DND-41 (cell line): ENCODE measurements around the gene VPS11.
A peak's percentile ranks its signal among the peaks of the same experiment; 100 is the strongest.

Experiments used
- ATAC-seq: fragments of 200-7000 bp; cut with Tn5 transposase; 3 replicates; pipeline ENCODE4 v1.9.1; 2021; ENCODE audit warnings: low read depth; ENCODE audit not compliant: insufficient read depth
- DNase-seq: peaks from one replicate; pipeline ENCODE4 v3.0.0-alpha.2; 2020
- H2AFZ ChIP-seq: 2 replicates; pipeline ENCODE4 v1.6.0; 2012; ENCODE audit warnings: low read depth, low read length
- H3K27ac ChIP-seq: 2 replicates; pipeline ENCODE4 v1.5.1; 2012; ENCODE audit warnings: low read length, inconsistent platforms
- H3K27me3 ChIP-seq: fragments of 200-600 bp; sonication (generic); 2 replicates; pipeline ENCODE4 v1.6.0; 2012; ENCODE audit warnings: low read length, mild to moderate bottlenecking, inconsistent platforms; ENCODE audit not compliant: insufficient read depth, poor library complexity
- H3K36me3 ChIP-seq: 2 replicates; pipeline ENCODE4 v1.5.1; 2012; ENCODE audit warnings: low read length, inconsistent platforms; ENCODE audit not compliant: insufficient read depth
- H3K4me1 ChIP-seq: 2 replicates; pipeline ENCODE4 v1.5.1; 2012; ENCODE audit warnings: mild to moderate bottlenecking, low read length; ENCODE audit not compliant: insufficient read depth
- H3K4me2 ChIP-seq: 2 replicates; pipeline ENCODE4 v1.6.0; 2012; ENCODE audit warnings: mild to moderate bottlenecking, moderate library complexity, low read length, inconsistent platforms; ENCODE audit not compliant: insufficient read depth
- H3K4me3 ChIP-seq, 2 experiments: fragments of 200-600 bp in 1 of 2; shearing (Covaris generic) in 1 of 2; 2 replicates each; pipeline ENCODE4 v1.5.1; 2012 to 2016; ENCODE audit warnings: inconsistent platforms in 2 of 2, low read length in 2 of 2, mild to moderate bottlenecking in 2 of 2, low read depth in 1 of 2, moderate library complexity in 1 of 2
- H3K79me2 ChIP-seq: 2 replicates; pipeline ENCODE4 v1.6.0; 2012; ENCODE audit warnings: low read length, inconsistent platforms; ENCODE audit not compliant: insufficient read depth
- H3K9ac ChIP-seq: 2 replicates; pipeline ENCODE4 v1.6.0; 2012; ENCODE audit warnings: low read depth, mild to moderate bottlenecking, inconsistent platforms, low read length, moderate library complexity
- H3K9me3 ChIP-seq: 2 replicates; pipeline ENCODE4 v1.5.1; 2012; ENCODE audit warnings: low read length, moderate library complexity, mild to moderate bottlenecking, inconsistent platforms; ENCODE audit not compliant: insufficient read depth, severe bottlenecking
- H4K20me1 ChIP-seq: 2 replicates; pipeline ENCODE4 v1.6.0; 2012; ENCODE audit warnings: low read length; ENCODE audit not compliant: insufficient read depth
- EZH2 ChIP-seq: IDR thresholded peaks from 3 replicates; pipeline ENCODE4 v1.6.1; 2012; ENCODE audit warnings: borderline replicate concordance, low read depth, mild to moderate bottlenecking, moderate library complexity, low read length, inconsistent platforms; ENCODE audit not compliant: severe bottlenecking
- TF ChIP-seq, protein P1 (sequence below): IDR thresholded peaks from 2 replicates; pipeline ENCODE4 v1.5.1; 2012; ENCODE audit warnings: borderline replicate concordance, low read length, moderate library complexity, mild to moderate bottlenecking; ENCODE audit not compliant: poor library complexity, severe bottlenecking; ENCODE audit errors: extremely low read depth

VPS11 gene

GRCh38 chr11:119047205-119047604 lies 20.4 kb upstream of the VPS11 start:
- no peak overlapping the region for H3K4me2 ChIP-seq
- no peak overlapping the region for H3K9ac ChIP-seq
- H3K36me3 ChIP-seq = peaks cover 77% of the 10 kb centered on the region
- H3K4me1 ChIP-seq = no peaks in the 10 kb centered on the region
- ATAC-seq (no peak), DNase-seq (no peak)
- no peak overlapping the region for H3K27ac ChIP-seq
- no peaks in the 10 kb centered on the region for H3K9me3 ChIP-seq
- 0 out of 2 replicates have a peak, but pooled peaks cover under 1% of the 10 kb centered on the region for H4K20me1 ChIP-seq
- no peaks in the 10 kb centered on the region for H3K27me3 ChIP-seq
- H3K79me2 ChIP-seq = no peaks in the 10 kb centered on the region
- no peak overlapping the region for H3K4me3 ChIP-seq
- no peak overlapping the region for H2AFZ ChIP-seq
- no peak for TF ChIP-seq EZH2
- TF ChIP-seq, protein P1, sequence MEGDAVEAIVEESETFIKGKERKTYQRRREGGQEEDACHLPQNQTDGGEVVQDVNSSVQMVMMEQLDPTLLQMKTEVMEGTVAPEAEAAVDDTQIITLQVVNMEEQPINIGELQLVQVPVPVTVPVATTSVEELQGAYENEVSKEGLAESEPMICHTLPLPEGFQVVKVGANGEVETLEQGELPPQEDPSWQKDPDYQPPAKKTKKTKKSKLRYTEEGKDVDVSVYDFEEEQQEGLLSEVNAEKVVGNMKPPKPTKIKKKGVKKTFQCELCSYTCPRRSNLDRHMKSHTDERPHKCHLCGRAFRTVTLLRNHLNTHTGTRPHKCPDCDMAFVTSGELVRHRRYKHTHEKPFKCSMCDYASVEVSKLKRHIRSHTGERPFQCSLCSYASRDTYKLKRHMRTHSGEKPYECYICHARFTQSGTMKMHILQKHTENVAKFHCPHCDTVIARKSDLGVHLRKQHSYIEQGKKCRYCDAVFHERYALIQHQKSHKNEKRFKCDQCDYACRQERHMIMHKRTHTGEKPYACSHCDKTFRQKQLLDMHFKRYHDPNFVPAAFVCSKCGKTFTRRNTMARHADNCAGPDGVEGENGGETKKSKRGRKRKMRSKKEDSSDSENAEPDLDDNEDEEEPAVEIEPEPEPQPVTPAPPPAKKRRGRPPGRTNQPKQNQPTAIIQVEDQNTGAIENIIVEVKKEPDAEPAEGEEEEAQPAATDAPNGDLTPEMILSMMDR = no peak

GRCh38 chr11:119048644-119049043 lies 19.0 kb upstream of the VPS11 start:
- Histone ChIP-seq H4K20me1 (0 out of 2 replicates have a peak, but pooled peaks cover 3% of the 10 kb centered on the region), H3K79me2 (peaks cover 5% of the 10 kb centered on the region; the same call in 1 of the 2 replicates), H3K4me1 (no peaks in the 10 kb centered on the region), H2AFZ (no peak overlapping the region), H3K9ac (no peak overlapping the region), H3K4me2 (no peak overlapping the region), H3K27me3 (no peaks in the 10 kb centered on the region), H3K36me3 (peaks cover 91% of the 10 kb centered on the region), H3K4me3 (no peak overlapping the region), H3K27ac (no peak overlapping the region), H3K9me3 (no peaks in the 10 kb centered on the region)
- ATAC-seq (peak; percentile 45; the same call in 2 of the 3 replicates), DNase-seq (no peak)
- TF ChIP-seq, protein P1 = no peak
- TF ChIP-seq EZH2 = no peak

- ATAC-seq (no peak), DNase-seq (no peak)
- Histone ChIP-seq H3K27me3 (no peaks in the 10 kb centered on the region), H4K20me1 (0 out of 2 replicates have a peak, but pooled peaks cover 3% of the 10 kb centered on the region), H3K79me2 (peaks cover 8% of the 10 kb centered on the region; the same call in 1 of the 2 replicates), H3K9me3 (no peaks in the 10 kb centered on the region), H3K9ac (no peak overlapping the region), H3K27ac (no peak overlapping the region), H3K4me1 (no peaks in the 10 kb centered on the region), H3K4me2 (no peak overlapping the region), H2AFZ (no peak overlapping the region), H3K36me3 (peaks cover 95% of the 10 kb centered on the region), H3K4me3 (no peak overlapping the region)
- TF ChIP-seq EZH2 = no peak
- TF ChIP-seq, protein P1 = no peak
These were observed 18.5 kb upstream of the VPS11 start for GRCh38 chr11:119049081-119049480.
